Natural killer cell treated with Interleukin-12 subunit alpha and Interleukin-12 subunit beta and Interleukin-15 and Interleukin-18, amount 100 ng/mL, for 72 hours (primary cell): ENCODE data around the gene SIRT1. TPM values are rescaled to one million over a fixed set of nuclear protein-coding genes. Genes with fewer than 3 reads are reported as not detected.
A peak's percentile ranks its signal among the peaks of the same experiment; 100 is the strongest.
"Not testable (repeated sequence)": the region's sequence is repeated elsewhere in the genome, so short reads cannot be mapped to it uniquely, and the experiment has no call there.

Experiments
- ATAC-seq, 2 donors: fragments of 150-1000 bp; cut with Tn5 transposase in 1 of 2; sonication (Bioruptor Pico), chemical (Tn5 transposase) in 1 of 2; 2 replicates each; pipeline ENCODE4 v1.10.0; 2021
- DNase-seq: peaks from one replicate; pipeline ENCODE4 v3.0.0; 2022; ENCODE audit warnings: low spot score
- H3K27ac Mint-ChIP-seq, 2 donors: 1 replicate in 1 of 2; 2 replicates in 1 of 2; pipeline ENCODE4 v1.8.0; 2022; ENCODE audit warnings: mixed read lengths in 2 of 2, mild to moderate bottlenecking in 1 of 2, moderate library complexity in 1 of 2
- H3K27me3 Mint-ChIP-seq, 2 donors: 1 replicate in 1 of 2; 2 replicates in 1 of 2; pipeline ENCODE4 v1.8.0; 2022; ENCODE audit warnings: mixed read lengths in 2 of 2
- H3K36me3 Mint-ChIP-seq: one replicate; pipeline ENCODE4 v1.8.0; 2022; ENCODE audit warnings: mixed read lengths
- H3K4me1 Mint-ChIP-seq, 2 donors: 1 replicate in 1 of 2; 2 replicates in 1 of 2; pipeline ENCODE4 v1.8.0; 2022; ENCODE audit warnings: low read depth in 2 of 2, mixed read lengths in 2 of 2, mild to moderate bottlenecking in 1 of 2
- H3K4me3 Mint-ChIP-seq: one replicate; pipeline ENCODE4 v1.8.0; 2022; ENCODE audit warnings: mixed read lengths
- H3K9me3 Mint-ChIP-seq: 2 replicates; pipeline ENCODE4 v1.8.0; 2022; ENCODE audit warnings: mixed read lengths
- total RNA-seq, 2 donors: library from RNA; stranded (reverse); gene quantifications; one replicate each; pipeline ENCODE4 v1.2.3, GENCODE V29; 2022

The SIRT1 gene
- total RNA-seq: 10 to 100 TPM; 15.6 to 23.2 TPM

DNA sequence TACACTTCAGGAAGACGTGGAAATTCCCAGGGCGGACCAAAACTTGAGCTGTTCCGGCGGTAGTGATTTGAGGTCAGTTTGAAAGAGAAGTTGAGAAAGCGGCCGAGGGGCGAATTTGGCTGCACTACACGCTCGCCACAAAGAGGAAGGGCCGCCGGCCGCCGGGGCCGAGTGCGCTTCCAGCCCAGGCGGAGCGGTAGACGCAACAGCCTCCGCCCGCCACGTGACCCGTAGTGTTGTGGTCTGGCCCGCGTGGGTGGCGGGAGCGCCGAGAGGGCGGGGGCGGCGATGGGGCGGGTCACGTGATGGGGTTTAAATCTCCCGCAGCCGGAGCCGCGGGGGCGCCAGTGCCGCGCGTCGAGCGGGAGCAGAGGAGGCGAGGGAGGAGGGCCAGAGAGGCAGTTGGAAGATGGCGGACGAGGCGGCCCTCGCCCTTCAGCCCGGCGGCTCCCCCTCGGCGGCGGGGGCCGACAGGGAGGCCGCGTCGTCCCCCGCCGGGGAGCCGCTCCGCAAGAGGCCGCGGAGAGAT is at the start of gene SIRT1:
Gene SIRT1 (plus strand): TSS at position 344 of the 529 bp plus-strand sequence. CDS start 66 bp downstream, at position 410.
- Mint-ChIP-seq H3K4me3 (peak within 1 kb of the TSS; percentile 91), H3K27ac (peak within 1 kb of the TSS; percentile 82 to 87), H3K27me3 (no peaks in the 10 kb centered on the region), H3K36me3 (peaks cover 20% of the 10 kb centered on the region), H3K4me1 (peaks cover 23 to 35% of the 10 kb centered on the region in 2 donors), H3K9me3 (no peaks in the 10 kb centered on the region)
- ATAC-seq: peak; percentile 89 to 92
- DNase-seq: peak; percentile 96

DNA sequence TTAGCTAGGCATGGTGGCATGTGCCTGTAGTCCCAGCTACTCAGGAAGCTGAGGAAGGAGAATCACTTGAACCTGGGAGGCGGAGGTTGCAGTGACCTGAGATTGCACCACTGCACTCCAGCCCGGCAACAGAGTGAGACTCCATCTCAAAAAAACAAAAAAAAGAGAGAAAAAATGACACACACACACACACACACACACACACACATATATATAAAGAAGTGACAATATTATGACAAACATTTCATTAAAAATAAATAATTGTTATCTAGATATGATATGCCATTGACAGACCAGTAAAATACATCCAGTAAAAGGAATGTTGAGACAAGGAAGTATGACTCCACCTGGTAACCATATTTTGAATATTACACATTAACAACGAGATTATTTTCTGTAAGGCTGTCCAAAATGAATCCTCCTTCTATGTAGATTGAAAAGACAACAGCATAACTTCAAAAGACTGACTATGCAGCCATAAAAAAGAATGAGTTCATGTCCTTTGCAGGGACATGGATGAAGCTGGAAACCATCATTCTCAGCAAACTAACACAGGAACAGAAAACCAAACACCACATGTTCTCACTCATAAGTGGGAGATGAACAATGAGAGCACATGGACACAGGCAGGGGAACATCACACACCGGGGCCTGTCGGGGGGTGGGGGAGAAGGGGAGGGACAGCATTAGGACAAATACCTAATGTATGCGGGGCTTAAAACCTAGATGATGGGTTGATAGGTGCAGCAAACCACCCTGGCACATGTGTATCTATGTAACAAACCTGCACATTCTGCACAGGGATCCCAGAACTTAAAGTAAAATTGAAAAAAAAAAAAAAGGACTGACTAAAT is 48.7 kb upstream of the SIRT1 start:
- H3K27me3 Mint-ChIP-seq, H3K4me3 Mint-ChIP-seq, ATAC-seq, H3K36me3 Mint-ChIP-seq, H3K27ac Mint-ChIP-seq, H3K9me3 Mint-ChIP-seq, DNase-seq, H3K4me1 Mint-ChIP-seq: not testable (repeated sequence)

DNA sequence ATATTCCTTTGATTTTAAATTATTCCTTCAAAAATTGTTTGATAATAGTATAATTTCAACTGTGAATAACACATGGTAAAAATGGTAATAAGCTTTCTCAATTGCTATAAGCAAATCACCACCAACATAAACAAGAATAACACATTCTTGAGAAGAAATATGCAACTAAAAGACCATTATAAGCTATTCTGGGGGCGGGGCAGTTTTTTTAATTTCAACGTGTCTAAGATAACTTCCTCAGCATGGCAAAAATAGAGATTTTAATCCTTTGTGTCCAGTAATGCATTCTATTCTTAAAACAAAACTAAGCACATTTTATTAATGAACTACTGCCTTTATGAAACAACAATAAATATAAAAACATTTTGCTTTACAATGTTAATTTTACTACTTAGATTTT is 48.0 kb upstream of the SIRT1 start:
- Mint-ChIP-seq H3K4me1 (no peaks in the 10 kb centered on the region), H3K36me3 (no peaks in the 10 kb centered on the region), H3K9me3 (no peaks in the 10 kb centered on the region), H3K27ac (no peak overlapping the region), H3K27me3 (no peaks in the 10 kb centered on the region), H3K4me3 (no peak overlapping the region)
- DNase-seq (no peak), ATAC-seq (no peak)

DNA sequence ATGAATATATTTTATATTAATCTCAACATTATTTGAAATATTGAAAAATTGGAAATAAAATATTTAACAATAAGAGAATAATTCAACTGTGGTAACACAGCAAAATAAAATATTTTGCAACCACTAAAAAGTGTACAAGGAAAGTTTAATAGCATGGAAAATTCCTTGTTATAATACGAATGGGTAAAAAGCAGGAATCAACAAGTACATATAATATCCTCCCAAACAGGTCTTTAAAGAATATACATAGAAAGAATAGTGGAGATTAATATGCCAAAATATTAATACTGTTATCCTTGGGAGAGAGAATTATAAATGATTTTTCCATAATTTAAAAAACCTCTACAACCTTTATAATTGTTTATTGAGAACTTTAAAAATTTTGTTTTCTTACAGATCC is 47.5 kb upstream of the SIRT1 start:
- Mint-ChIP-seq H3K27ac (no peak overlapping the region), H3K27me3 (no peaks in the 10 kb centered on the region), H3K9me3 (no peaks in the 10 kb centered on the region), H3K4me1 (no peaks in the 10 kb centered on the region), H3K4me3 (no peak overlapping the region), H3K36me3 (no peaks in the 10 kb centered on the region)
- ATAC-seq (no peak), DNase-seq (no peak)

DNA sequence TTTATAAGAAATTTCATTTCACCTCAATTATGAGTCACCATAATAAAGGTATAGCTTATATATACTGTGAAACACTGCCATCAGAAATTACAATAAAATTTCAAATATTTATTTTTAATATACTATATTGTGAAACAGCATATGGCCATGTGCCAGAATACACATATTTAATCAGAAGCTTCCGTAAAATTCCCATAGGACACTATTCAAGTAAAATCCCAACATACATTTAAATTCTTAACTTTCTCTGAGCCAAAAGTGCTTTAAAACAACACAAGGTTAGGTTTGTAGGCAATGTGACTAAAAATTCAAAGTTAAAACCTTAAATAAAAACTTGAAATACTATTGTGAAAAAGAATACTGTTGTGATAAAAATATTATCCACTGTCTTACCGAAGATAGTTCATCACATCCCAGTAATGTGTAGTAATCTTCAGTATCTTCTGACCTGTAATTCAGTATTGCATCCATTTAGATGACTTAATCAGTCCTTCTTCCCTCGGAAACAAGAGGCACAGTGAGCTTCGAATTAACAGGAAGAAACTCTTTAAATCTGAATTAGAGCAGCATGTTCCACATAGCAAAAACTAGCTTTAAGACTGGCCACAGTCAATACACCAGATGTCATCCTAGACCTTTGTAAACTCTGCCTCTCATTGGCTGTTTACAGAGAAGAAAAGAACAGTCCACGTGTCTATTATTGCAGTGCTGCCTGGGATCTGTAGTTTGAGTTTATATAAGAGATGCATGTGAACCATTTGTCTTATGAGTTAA is 46.7 kb upstream of the SIRT1 start, which contains the start of gene DNAJC12:
Gene DNAJC12 (minus strand): TSS at position 648 of the 774 bp plus-strand sequence. CDS start 177 bp downstream, at position 471.
- Mint-ChIP-seq H3K27me3 (no peaks in the 10 kb centered on the region), H3K4me1 (no peaks in the 10 kb centered on the region), H3K9me3 (no peaks in the 10 kb centered on the region), H3K4me3 (no peak within 1 kb of the TSS), H3K36me3 (no peaks in the 10 kb centered on the region), H3K27ac (no peak within 1 kb of the TSS)
- DNase-seq (no peak), ATAC-seq (no peak)

DNA sequence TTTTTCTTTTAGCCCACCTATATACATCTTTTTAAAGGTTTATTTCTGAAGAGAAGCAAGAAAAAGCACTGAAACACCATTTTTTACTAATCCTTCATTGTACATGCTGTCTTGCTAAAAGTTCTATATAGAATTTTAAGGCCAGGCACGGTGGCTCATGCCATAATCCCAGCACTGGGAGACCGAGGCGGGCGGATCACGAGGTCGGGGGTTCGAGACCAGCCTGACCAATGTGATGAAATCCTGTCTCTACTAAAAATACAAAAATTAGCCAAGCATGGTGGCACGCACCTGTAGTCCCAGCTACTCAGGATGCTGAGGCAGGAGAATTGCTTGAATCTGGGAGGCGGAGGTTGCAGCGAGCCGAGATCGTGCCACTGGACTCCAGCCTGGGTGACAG is 44.9 kb upstream of the SIRT1 start:
- H3K9me3 Mint-ChIP-seq, ATAC-seq, H3K4me1 Mint-ChIP-seq, H3K4me3 Mint-ChIP-seq, DNase-seq, H3K27ac Mint-ChIP-seq, H3K27me3 Mint-ChIP-seq, H3K36me3 Mint-ChIP-seq: not testable (repeated sequence)

DNA sequence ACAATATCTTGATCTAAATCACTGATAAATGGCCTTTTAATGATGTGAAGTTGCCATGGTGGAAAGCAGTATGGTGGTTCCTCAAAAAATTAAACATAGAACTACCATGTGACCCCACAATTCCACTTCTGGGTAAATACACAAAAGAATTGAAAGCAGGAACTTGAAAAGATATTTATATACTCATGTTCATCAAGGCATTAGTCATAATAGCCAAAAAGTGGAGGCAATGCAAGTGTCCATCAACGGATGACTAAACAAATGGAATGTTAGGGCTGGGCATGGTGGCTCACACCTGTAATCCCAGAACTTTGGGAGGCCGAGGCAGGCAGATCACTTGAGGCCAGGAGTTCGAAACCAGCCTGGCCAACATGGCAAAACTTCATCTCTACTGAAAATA is 44.5 kb upstream of the SIRT1 start:
- Mint-ChIP-seq H3K9me3 (no peaks in the 10 kb centered on the region), H3K4me1 (no peaks in the 10 kb centered on the region), H3K27ac (no peak overlapping the region), H3K4me3 (no peak overlapping the region), H3K27me3 (peaks cover 0 to 3% of the 10 kb centered on the region in 2 donors), H3K36me3 (no peaks in the 10 kb centered on the region)
- ATAC-seq: no peak
- DNase-seq: no peak

DNA sequence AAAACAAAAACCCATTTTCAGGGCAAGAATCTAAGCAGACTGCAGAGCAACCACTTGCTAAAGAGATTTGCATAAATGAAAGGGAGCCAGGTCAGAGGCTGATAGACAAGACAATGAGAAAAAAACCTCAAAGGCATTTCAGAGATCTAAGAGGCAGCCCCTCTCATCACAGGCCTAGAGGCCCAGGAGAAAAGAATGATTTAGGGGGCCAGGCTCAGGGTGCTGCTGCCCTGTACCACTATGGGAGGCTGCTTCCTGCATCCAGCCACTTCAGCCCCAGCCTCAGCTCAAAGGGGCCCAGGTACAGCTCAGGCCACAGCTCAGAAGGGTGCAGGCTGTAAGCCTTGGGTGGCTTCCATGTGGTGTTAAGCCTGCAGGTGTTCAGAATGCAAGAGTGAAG is 42.7 kb upstream of the SIRT1 start:
- H3K27ac Mint-ChIP-seq: no peak overlapping the region
- no peak for ATAC-seq
- peaks cover 0 to 3% of the 10 kb centered on the region in 2 donors for H3K27me3 Mint-ChIP-seq
- no peaks in the 10 kb centered on the region for H3K36me3 Mint-ChIP-seq
- no peak overlapping the region for H3K4me3 Mint-ChIP-seq
- H3K4me1 Mint-ChIP-seq: no peaks in the 10 kb centered on the region
- DNase-seq: no peak
- H3K9me3 Mint-ChIP-seq: no peaks in the 10 kb centered on the region

DNA sequence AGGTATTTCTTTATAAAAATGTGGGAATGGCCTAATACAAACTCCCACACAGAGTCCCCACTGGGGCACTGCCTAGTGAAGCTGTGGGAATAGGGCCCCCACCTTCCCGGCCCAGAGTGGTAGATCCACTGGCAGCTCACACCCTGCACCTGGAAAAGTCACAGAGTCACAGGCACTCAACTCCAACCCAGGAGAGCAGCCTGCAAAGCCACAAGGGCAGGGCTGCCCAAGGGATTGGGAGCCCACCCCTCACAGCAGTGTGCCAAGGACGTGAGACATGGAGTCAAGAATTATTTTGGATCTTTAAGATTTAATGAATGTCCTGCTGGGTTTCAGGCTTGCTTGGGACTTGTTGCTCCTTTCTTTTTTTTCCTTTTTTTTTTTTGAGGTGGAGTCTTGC is 41.2 kb upstream of the SIRT1 start:
- H3K27ac Mint-ChIP-seq: no peak overlapping the region
- DNase-seq (no peak), ATAC-seq (peak in 1 of 2 donors; percentile 20)
- H3K4me1 Mint-ChIP-seq: no peaks in the 10 kb centered on the region
- no peak overlapping the region for H3K4me3 Mint-ChIP-seq
- H3K27me3 Mint-ChIP-seq: peaks cover 0 to 3% of the 10 kb centered on the region in 2 donors
- H3K36me3 Mint-ChIP-seq: no peaks in the 10 kb centered on the region
- H3K9me3 Mint-ChIP-seq: no peaks in the 10 kb centered on the region

DNA sequence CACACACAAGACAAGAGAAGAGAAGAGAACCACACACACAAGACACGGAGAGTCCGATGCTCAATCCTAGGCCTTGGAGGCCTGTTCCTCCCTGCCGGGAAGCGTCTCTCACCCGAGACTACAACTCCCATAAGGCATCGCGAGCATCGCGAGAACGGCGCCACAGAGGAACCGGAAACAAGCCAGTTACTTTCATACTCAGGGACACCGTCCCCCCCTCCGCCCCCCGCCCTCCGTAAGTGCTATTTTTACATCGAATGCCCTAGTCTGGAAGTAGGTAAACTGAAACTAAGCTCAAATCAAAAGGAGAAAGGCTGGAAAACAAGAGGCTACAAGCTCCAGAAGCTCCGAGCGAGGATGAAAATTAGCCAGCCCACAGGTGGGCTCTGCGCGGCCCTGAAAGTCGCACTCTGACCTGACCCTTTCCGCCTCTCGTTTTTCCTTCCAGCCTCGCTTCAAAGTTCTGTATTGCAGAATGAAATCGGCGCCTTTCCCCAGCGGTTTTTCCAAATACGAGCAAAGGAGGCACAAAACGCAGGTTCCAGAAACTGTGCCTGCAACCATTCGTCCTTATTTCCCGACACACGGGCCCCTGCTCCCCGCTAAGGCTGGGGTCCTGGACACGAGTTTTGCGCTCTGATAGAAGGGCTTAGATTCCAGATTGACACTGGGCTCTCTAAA is 35.0 kb upstream of the SIRT1 start:
- H3K27ac Mint-ChIP-seq: peak overlapping the region; percentile 92 to 99
- peak; percentile 97 to 99 for ATAC-seq
- peak overlapping the region; percentile 98 for H3K4me3 Mint-ChIP-seq
- H3K9me3 Mint-ChIP-seq: no peaks in the 10 kb centered on the region
- DNase-seq: peak; percentile 94
- peaks cover 7 to 14% of the 10 kb centered on the region in 2 donors for H3K4me1 Mint-ChIP-seq
- no peaks in the 10 kb centered on the region for H3K36me3 Mint-ChIP-seq
- H3K27me3 Mint-ChIP-seq: peaks cover 0 to 3% of the 10 kb centered on the region in 2 donors

DNA sequence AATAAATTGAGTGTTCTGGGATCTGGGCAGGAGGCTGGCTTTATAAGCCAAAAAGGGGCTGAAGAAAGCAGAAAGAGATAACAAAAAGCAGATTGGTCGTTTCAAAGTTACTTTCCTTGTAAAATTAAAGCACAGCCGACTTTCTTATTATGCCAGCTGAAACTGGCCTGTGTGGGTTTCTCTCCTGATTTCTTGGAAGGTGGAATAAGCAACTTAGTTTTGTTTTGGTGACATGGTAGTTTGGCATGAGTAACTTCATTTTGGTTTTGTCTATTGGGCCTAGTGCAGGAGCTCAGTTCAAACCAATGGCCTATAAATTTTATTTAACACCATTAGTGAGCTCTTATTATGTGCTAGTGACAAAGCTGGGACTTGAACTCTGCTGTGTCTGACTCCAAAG is 33.3 kb upstream of the SIRT1 start:
- Mint-ChIP-seq H3K9me3 (no peaks in the 10 kb centered on the region), H3K4me1 (peaks cover 10 to 14% of the 10 kb centered on the region in 2 donors), H3K4me3 (peak overlapping the region; percentile 27), H3K36me3 (no peaks in the 10 kb centered on the region), H3K27me3 (no peaks in the 10 kb centered on the region), H3K27ac (peak overlapping the region in 1 of 2 donors; percentile 99)
- no peak for DNase-seq
- no peak for ATAC-seq

DNA sequence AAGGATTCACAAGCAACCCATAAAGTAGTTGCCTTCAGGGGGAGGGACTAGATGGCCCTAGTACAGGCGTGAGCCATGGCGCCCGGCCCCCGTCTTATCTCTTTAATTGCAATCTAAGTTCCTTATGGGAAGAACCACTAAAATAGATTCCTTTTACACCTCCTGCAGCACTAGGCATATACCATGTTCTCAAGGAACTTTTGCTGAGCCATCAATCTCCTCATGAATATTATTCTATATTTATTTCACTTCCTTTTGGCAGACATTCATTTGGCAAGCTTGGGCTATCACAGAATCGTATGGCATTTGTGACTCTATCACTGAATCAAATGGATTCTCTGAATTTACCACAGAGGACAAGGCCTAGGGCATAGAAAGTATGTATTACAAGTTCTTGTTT is 31.7 kb upstream of the SIRT1 start:
- H3K4me3 Mint-ChIP-seq: no peak overlapping the region
- H3K9me3 Mint-ChIP-seq: no peaks in the 10 kb centered on the region
- H3K27me3 Mint-ChIP-seq: no peaks in the 10 kb centered on the region
- H3K4me1 Mint-ChIP-seq: peaks cover 10 to 14% of the 10 kb centered on the region in 2 donors
- DNase-seq (no peak), ATAC-seq (no peak)
- H3K36me3 Mint-ChIP-seq: no peaks in the 10 kb centered on the region
- H3K27ac Mint-ChIP-seq: no peak overlapping the region

DNA sequence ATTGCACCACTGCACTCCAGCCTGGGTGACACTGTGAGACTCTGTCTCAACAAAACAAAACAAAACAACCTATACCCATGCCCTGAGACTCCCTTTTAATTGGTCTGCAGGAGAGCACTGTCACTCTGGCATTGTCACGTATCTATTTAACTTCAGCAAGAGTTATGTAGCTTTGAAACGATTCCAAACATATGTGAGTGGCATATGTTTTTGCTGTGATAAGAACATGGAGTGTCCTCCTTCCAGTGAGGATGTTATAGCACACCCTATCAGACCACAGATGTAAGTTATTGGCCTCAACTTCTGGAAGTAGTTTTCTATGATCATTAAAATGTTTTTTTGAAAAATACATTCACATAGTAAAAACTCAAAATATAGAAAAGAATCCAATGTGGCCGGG is 30.9 kb upstream of the SIRT1 start:
- H3K4me1 Mint-ChIP-seq: peaks cover 10 to 14% of the 10 kb centered on the region in 2 donors
- H3K9me3 Mint-ChIP-seq: no peaks in the 10 kb centered on the region
- no peaks in the 10 kb centered on the region for H3K36me3 Mint-ChIP-seq
- H3K27ac Mint-ChIP-seq: no peak overlapping the region
- ATAC-seq: no peak
- peaks cover 0 to under 1% of the 10 kb centered on the region in 2 donors for H3K27me3 Mint-ChIP-seq
- H3K4me3 Mint-ChIP-seq: no peak overlapping the region
- no peak for DNase-seq
